ENCODE results near the gene NNMT. TPM values are rescaled to one million over a fixed set of nuclear protein-coding genes. Genes with fewer than 3 reads are reported as not detected.

Gene NNMT
- total RNA-seq, 1 experiment from 2014 or later: 51.2 TPM

- Histone ChIP-seq H3K4me3 (no peak overlapping the region), H3K9me3 (replicated peaks) (peaks cover 11% of the 10 kb centered on the region), H3K4me1 (peaks cover 5% of the 10 kb centered on the region; the same call in 1 of the 2 replicates), H3K36me3 (peaks cover 68% of the 10 kb centered on the region), H3K27me3 (no peaks in the 10 kb centered on the region), H3K27ac (no peak overlapping the region)
- no peak for DNase-seq
These were observed 6.5 kb downstream of the NNMT start for GRCh38 chr11:114302663-114303062.

- H3K4me3 ChIP-seq: no peak overlapping the region
- peaks cover 58% of the 10 kb centered on the region for H3K36me3 ChIP-seq
- peaks cover 11% of the 10 kb centered on the region for H3K9me3 ChIP-seq (replicated peaks)
- no peak overlapping the region for H3K27ac ChIP-seq
- no peak for DNase-seq
- H3K4me1 ChIP-seq: no peaks in the 10 kb centered on the region
- H3K27me3 ChIP-seq: no peaks in the 10 kb centered on the region
These were observed 7.9 kb downstream of the NNMT start for GRCh38 chr11:114304065-114304464.

GRCh38 chr11:114304969-114305368 lies 8.8 kb downstream of the NNMT start:
- peaks cover 11% of the 10 kb centered on the region for H3K9me3 ChIP-seq (replicated peaks)
- H3K27ac ChIP-seq: no peak overlapping the region
- H3K36me3 ChIP-seq: peaks cover 49% of the 10 kb centered on the region
- H3K4me1 ChIP-seq: no peaks in the 10 kb centered on the region
- no peak overlapping the region for H3K4me3 ChIP-seq
- H3K27me3 ChIP-seq: no peaks in the 10 kb centered on the region
- DNase-seq: no peak

- no peak overlapping the region for H3K4me3 ChIP-seq
These were observed 11.5 kb downstream of the NNMT start for GRCh38 chr11:114307524-114308203.

GRCh38 chr11:114308689-114309089 lies 12.5 kb downstream of the NNMT start:
- Histone ChIP-seq H3K4me1 (no peaks in the 10 kb centered on the region), H3K27ac (no peak overlapping the region), H3K36me3 (peaks cover 25% of the 10 kb centered on the region), H3K27me3 (no peaks in the 10 kb centered on the region), H3K9me3 (replicated peaks) (no peaks in the 10 kb centered on the region), H3K4me3 (no peak overlapping the region)
- no peak for DNase-seq

More at GRCh38 chr11:114307524-114308203, 11.5 kb downstream of the NNMT start:
- Histone ChIP-seq H3K27me3 (no peaks in the 10 kb centered on the region), H3K4me1 (no peaks in the 10 kb centered on the region), H3K27ac (no peak overlapping the region), H3K36me3 (peaks cover 30% of the 10 kb centered on the region), H3K9me3 (replicated peaks) (no peaks in the 10 kb centered on the region)
- no peak for DNase-seq

- DNase-seq: no peak
- H3K4me1 ChIP-seq: no peaks in the 10 kb centered on the region
- H3K36me3 ChIP-seq: peaks cover 18% of the 10 kb centered on the region
- no peak overlapping the region for H3K4me3 ChIP-seq
- no peak overlapping the region for H3K27ac ChIP-seq
- H3K27me3 ChIP-seq: no peaks in the 10 kb centered on the region
- H3K9me3 ChIP-seq (replicated peaks): no peaks in the 10 kb centered on the region
These were observed 13.3 kb downstream of the NNMT start for GRCh38 chr11:114309517-114309916.

- no peaks in the 10 kb centered on the region for H3K4me1 ChIP-seq
- H3K9me3 ChIP-seq (replicated peaks): no peaks in the 10 kb centered on the region
- no peak for DNase-seq
- no peak overlapping the region for H3K4me3 ChIP-seq
- no peaks in the 10 kb centered on the region for H3K27me3 ChIP-seq
- H3K27ac ChIP-seq: no peak overlapping the region
- peaks cover 15% of the 10 kb centered on the region for H3K36me3 ChIP-seq
These were observed 13.9 kb downstream of the NNMT start for GRCh38 chr11:114310095-114310494.

GRCh38 chr11:114311946-114312345 lies 15.7 kb downstream of the NNMT start:
- Histone ChIP-seq H3K4me3 (no peak overlapping the region), H3K27me3 (no peaks in the 10 kb centered on the region), H3K27ac (no peak overlapping the region), H3K36me3 (peaks cover 15% of the 10 kb centered on the region), H3K9me3 (replicated peaks) (no peaks in the 10 kb centered on the region), H3K4me1 (no peaks in the 10 kb centered on the region)
- no peak for DNase-seq

GRCh38 chr11:114314096-114314495 lies 17.9 kb downstream of the NNMT start:
- peaks cover 12% of the 10 kb centered on the region for H3K36me3 ChIP-seq
- DNase-seq: no peak

GRCh38 chr11:114315749-114316368 lies 19.7 kb downstream of the NNMT start:
- H3K4me1 ChIP-seq: peaks cover 3% of the 10 kb centered on the region; the same call in 1 of the 2 replicates
- H3K9me3 ChIP-seq (replicated peaks): no peaks in the 10 kb centered on the region
- no peak overlapping the region for H3K27ac ChIP-seq
- H3K4me3 ChIP-seq: no peak overlapping the region
- H3K36me3 ChIP-seq: peaks cover 12% of the 10 kb centered on the region
- no peak for DNase-seq
- no peaks in the 10 kb centered on the region for H3K27me3 ChIP-seq

More at GRCh38 chr11:114314096-114314495, 17.9 kb downstream of the NNMT start:
- Histone ChIP-seq H3K4me1 (peaks cover 3% of the 10 kb centered on the region; the same call in 1 of the 2 replicates), H3K9me3 (replicated peaks) (no peaks in the 10 kb centered on the region), H3K4me3 (no peak overlapping the region), H3K27ac (no peak overlapping the region), H3K27me3 (no peaks in the 10 kb centered on the region)

- Histone ChIP-seq H3K4me1 (peaks cover 3% of the 10 kb centered on the region; the same call in 1 of the 2 replicates), H3K27ac (no peak overlapping the region), H3K27me3 (no peaks in the 10 kb centered on the region), H3K36me3 (peaks cover 7% of the 10 kb centered on the region), H3K9me3 (replicated peaks) (no peaks in the 10 kb centered on the region), H3K4me3 (no peak overlapping the region)
- DNase-seq: no peak
These were observed 21.0 kb downstream of the NNMT start for GRCh38 chr11:114316980-114317786.

GRCh38 chr11:114317787-114318137 lies 21.6 kb downstream of the NNMT start:
- H3K4me1 ChIP-seq: peaks cover 3% of the 10 kb centered on the region; the same call in 1 of the 2 replicates
- peaks cover 5% of the 10 kb centered on the region for H3K36me3 ChIP-seq
- H3K27me3 ChIP-seq: no peaks in the 10 kb centered on the region
- no peak overlapping the region for H3K27ac ChIP-seq
- H3K9me3 ChIP-seq (replicated peaks): no peaks in the 10 kb centered on the region
- no peak overlapping the region for H3K4me3 ChIP-seq
- DNase-seq: peak in 1 of 2 experiments; percentile 34

GRCh38 chr11:114318361-114318760 lies 22.2 kb downstream of the NNMT start:
- H3K27me3 ChIP-seq: no peaks in the 10 kb centered on the region
- H3K4me3 ChIP-seq: no peak overlapping the region
- no peak for DNase-seq
- H3K27ac ChIP-seq: no peak overlapping the region
- peaks cover 3% of the 10 kb centered on the region; the same call in 1 of the 2 replicates for H3K4me1 ChIP-seq
- no peaks in the 10 kb centered on the region for H3K9me3 ChIP-seq (replicated peaks)
- H3K36me3 ChIP-seq: peaks cover 2% of the 10 kb centered on the region; the same call in 1 of the 2 replicates

- Histone ChIP-seq H3K9me3 (replicated peaks) (no peaks in the 10 kb centered on the region; the same call in 1 of the 2 replicates), H3K27me3 (no peaks in the 10 kb centered on the region), H3K27ac (no peak overlapping the region), H3K4me3 (no peak overlapping the region), H3K4me1 (peaks cover 3% of the 10 kb centered on the region; the same call in 1 of the 2 replicates), H3K36me3 (peaks cover 2% of the 10 kb centered on the region; the same call in 1 of the 2 replicates)
- no peak for DNase-seq
These were observed 23.6 kb downstream of the NNMT start for GRCh38 chr11:114319716-114320328.

All from SJCRH30 (cell line).